Measurements from ENCODE around the gene SFXN2. TPM values are rescaled to one million over a fixed set of nuclear protein-coding genes. Genes with fewer than 3 reads are reported as not detected.
"Not testable (repeated sequence)": the region's sequence is repeated elsewhere in the genome, so short reads cannot be mapped to it uniquely, and the experiment has no call there.

The SFXN2 gene
- total and polyA plus RNA-seq, 12 donors: 0.91 to 12.2 (median 5.7) TPM

GRCh38 chr10:102713539-102713813 lies 960 bp upstream of the SFXN2 start:
- intact Hi-C loops (cut with DNase I): no loop called here
- WGBS, 4 donors: 0 to 1% (median 1%) methylated on average over 5 to 13 of the region's 13 CpGs
- peaks cover 0 to 34% of the 10 kb centered on the region in 2 donors for H3K4me1 ChIP-seq (replicated peaks in 1 of 2)

GRCh38 chr10:102713814-102714620 lies 419 bp upstream of the SFXN2 start, which contains the start of gene ARL3:
TSS of gene ARL3 (minus strand) at chr10:102714397. CDS start at chr10:102714275, 122 bp downstream.
- Histone ChIP-seq H3K36me3 (replicated peaks in 1 of 2) (no peaks in the 10 kb centered on the region), H3K27ac (peak within 1 kb of the TSS; percentile 24 to 85 (median 75)), H3K9me3 (replicated peaks in 1 of 3) (no peaks in the 10 kb centered on the region), H3K27me3 (no peaks in the 10 kb centered on the region), H3K4me1 (replicated peaks in 1 of 2) (peaks cover 0 to 39% of the 10 kb centered on the region in 2 donors), H3K4me3 (peak within 1 kb of the TSS; percentile 49 to 97 (median 82))
- intact Hi-C loops (cut with DNase I): no loop called here
- TF ChIP-seq POLR2A (IDR thresholded peaks at IDR 0.05): peak in 1 of 2 donors; percentile 34
- TF ChIP-seq CTCF (IDR thresholded peaks at IDR 0.05): peak; percentile 29 to 67 (median 60)
- peak; percentile 97 to 99 (median 98) for DNase-seq
- 0% methylated on average over 7 to 62 of the region's 62 CpGs for WGBS, 4 donors

More at GRCh38 chr10:102713539-102713813, 960 bp upstream of the SFXN2 start:
- Histone ChIP-seq H3K36me3 (replicated peaks in 1 of 2) (no peaks in the 10 kb centered on the region), H3K27me3 (no peaks in the 10 kb centered on the region), H3K27ac (peak overlapping the region; percentile 24 to 85 (median 75)), H3K4me3 (peak overlapping the region; percentile 17 to 97 (median 82)), H3K9me3 (replicated peaks in 1 of 3) (no peaks in the 10 kb centered on the region)
- no peak for TF ChIP-seq POLR2A (IDR thresholded peaks at IDR 0.05)
- TF ChIP-seq CTCF (IDR thresholded peaks at IDR 0.05): no peak
- peak in 1 of 7 donors; percentile 72 for DNase-seq

- Histone ChIP-seq H3K36me3 (replicated peaks in 1 of 2) (no peaks in the 10 kb centered on the region), H3K4me3 (no peak overlapping the region), H3K9me3 (replicated peaks in 1 of 3) (no peaks in the 10 kb centered on the region), H3K4me1 (replicated peaks in 1 of 2) (peaks cover 7 to 46% of the 10 kb centered on the region in 2 donors), H3K27me3 (no peaks in the 10 kb centered on the region), H3K27ac (no peak overlapping the region)
- intact Hi-C loops (cut with DNase I): no loop called here
- DNase-seq: no peak
- no peak for TF ChIP-seq CTCF (IDR thresholded peaks at IDR 0.05)
- no peak for TF ChIP-seq POLR2A (IDR thresholded peaks at IDR 0.05)
- WGBS, 4 donors: 82 to 100% (median 89%) methylated on average over 1 of the region's 1 CpG
Measured at GRCh38 chr10:102715880-102716279, 1.4 kb downstream of the SFXN2 start.

DNA sequence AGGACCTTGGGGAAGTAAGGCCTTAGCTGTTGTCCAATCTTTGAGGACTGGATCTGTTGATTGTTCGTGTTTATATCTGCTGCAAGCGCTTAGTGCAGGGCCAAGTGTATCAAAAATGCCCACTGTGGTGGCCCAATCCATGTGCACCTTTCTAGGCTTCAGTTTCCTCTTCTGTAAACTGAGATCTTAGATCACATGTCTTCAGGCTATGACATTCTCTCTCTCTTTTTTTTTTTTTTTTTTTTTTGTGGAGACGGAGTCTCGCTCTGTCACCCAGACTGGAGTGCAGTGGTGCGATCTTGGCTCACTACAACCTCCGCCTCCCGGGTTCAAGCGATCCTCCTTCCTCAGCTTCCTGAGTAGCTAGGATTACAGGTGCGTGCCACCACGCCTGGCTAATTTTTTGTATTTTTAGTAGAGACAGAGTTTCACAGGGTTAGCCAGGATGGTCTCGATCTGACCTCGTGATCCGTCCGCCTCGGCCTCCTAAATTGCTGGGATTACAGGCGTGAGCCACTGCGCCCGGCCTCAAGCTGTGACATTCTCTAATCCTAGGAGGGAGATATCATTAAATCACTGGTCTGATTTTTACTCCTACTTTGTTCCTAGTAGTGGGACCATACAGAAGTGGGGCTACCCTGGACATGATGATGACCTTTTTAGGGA lies 2.6 kb downstream of the SFXN2 start:
- H3K27ac ChIP-seq; H3K36me3 ChIP-seq (replicated peaks in 1 of 2); H3K27me3 ChIP-seq; H3K4me3 ChIP-seq; intact Hi-C loops (cut with DNase I); H3K9me3 ChIP-seq (replicated peaks in 1 of 3): not testable (repeated sequence)
- peak in 1 of 7 donors; percentile 50 for DNase-seq
- WGBS, 4 donors: 90 to 96% (median 94%) methylated on average over 18 of the region's 18 CpGs
- peaks cover 7 to 45% of the 10 kb centered on the region in 2 donors for H3K4me1 ChIP-seq (replicated peaks in 1 of 2)

All from adrenal gland (tissue), 12 donors.